ENCODE measurements around the gene CD79A.
A peak's percentile ranks its signal among the peaks of the same experiment; 100 is the strongest.

CD79A gene

GRCh38 chr19:41850381-41850780 lies 26.7 kb upstream of the CD79A start:
- Histone ChIP-seq H3K27me3 (ENCODE audit: control insufficient read depth, insufficient read depth, low read length) (no peaks in the 10 kb centered on the region), H3K36me3 (ENCODE audit: control insufficient read depth, insufficient read depth, low read length) (no peaks in the 10 kb centered on the region), H3K4me1 (ENCODE audit: control insufficient read depth, insufficient read depth, low read length) (no peaks in the 10 kb centered on the region), H3K4me3 (ENCODE audit: low read length) (no peak overlapping the region), H3K9me3 (ENCODE audit: control insufficient read depth, insufficient read depth, low read length) (no peaks in the 10 kb centered on the region), H3K27ac (ENCODE audit: low read length) (no peak overlapping the region)
- WGBS (ENCODE audit: insufficient coverage, insufficient read length) = no CpG with 5 or more reads among the region's 5 CpGs
- no peak for DNase-seq (ENCODE audit: low read depth, low spot score)

DNA sequence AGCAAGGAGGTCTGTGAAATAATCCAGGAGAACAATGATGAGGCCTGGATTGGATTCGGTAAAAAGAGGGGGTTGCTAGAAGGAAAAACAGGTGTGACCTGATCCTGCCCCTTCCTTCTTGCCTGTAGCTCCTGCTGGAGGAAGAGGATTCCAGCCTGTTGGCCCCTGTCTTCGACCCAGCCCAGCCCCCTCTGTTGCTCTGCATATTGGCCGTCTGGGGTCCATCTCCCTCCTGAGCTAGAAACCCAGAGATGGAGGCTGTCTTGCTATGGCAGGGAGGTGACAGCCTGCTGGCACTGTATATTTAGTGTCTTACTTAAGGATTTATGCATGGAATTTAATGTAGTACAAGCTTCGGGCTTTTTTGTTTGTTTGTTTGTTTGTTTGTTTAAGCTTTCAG lies 25.6 kb upstream of the CD79A start:
- Histone ChIP-seq H3K27me3 (ENCODE audit: control insufficient read depth, insufficient read depth, low read length) (no peaks in the 10 kb centered on the region), H3K27ac (ENCODE audit: low read length) (no peak overlapping the region), H3K36me3 (ENCODE audit: control insufficient read depth, insufficient read depth, low read length) (no peaks in the 10 kb centered on the region), H3K4me3 (ENCODE audit: low read length) (no peak overlapping the region), H3K9me3 (ENCODE audit: control insufficient read depth, insufficient read depth, low read length) (no peaks in the 10 kb centered on the region), H3K4me1 (ENCODE audit: control insufficient read depth, insufficient read depth, low read length) (no peaks in the 10 kb centered on the region)
- WGBS (ENCODE audit: insufficient coverage, insufficient read length) = no CpG with 5 or more reads among the region's 4 CpGs
- DNase-seq (ENCODE audit: low read depth, low spot score) = no peak

- Histone ChIP-seq H3K27ac (ENCODE audit: low read length) (no peak overlapping the region), H3K36me3 (ENCODE audit: control insufficient read depth, insufficient read depth, low read length) (no peaks in the 10 kb centered on the region), H3K4me1 (ENCODE audit: control insufficient read depth, insufficient read depth, low read length) (no peaks in the 10 kb centered on the region), H3K9me3 (ENCODE audit: control insufficient read depth, insufficient read depth, low read length) (no peaks in the 10 kb centered on the region), H3K4me3 (ENCODE audit: low read length) (no peak overlapping the region), H3K27me3 (ENCODE audit: control insufficient read depth, insufficient read depth, low read length) (no peaks in the 10 kb centered on the region)
- no peak for DNase-seq (ENCODE audit: low read depth, low spot score)
- no CpG with 5 or more reads among the region's 2 CpGs for WGBS (ENCODE audit: insufficient coverage, insufficient read length)
Observed at GRCh38 chr19:41853344-41853743, 23.7 kb upstream of the CD79A start.

GRCh38 chr19:41853768-41854167 lies 23.3 kb upstream of the CD79A start:
- H3K27ac ChIP-seq (ENCODE audit: low read length) = no peak overlapping the region
- no peaks in the 10 kb centered on the region for H3K27me3 ChIP-seq (ENCODE audit: control insufficient read depth, insufficient read depth, low read length)
- H3K4me1 ChIP-seq (ENCODE audit: control insufficient read depth, insufficient read depth, low read length) = no peaks in the 10 kb centered on the region
- DNase-seq (ENCODE audit: low read depth, low spot score) = no peak
- H3K4me3 ChIP-seq (ENCODE audit: low read length) = no peak overlapping the region
- no CpG with 5 or more reads among the region's 2 CpGs for WGBS (ENCODE audit: insufficient coverage, insufficient read length)
- H3K9me3 ChIP-seq (ENCODE audit: control insufficient read depth, insufficient read depth, low read length) = no peaks in the 10 kb centered on the region
- no peaks in the 10 kb centered on the region for H3K36me3 ChIP-seq (ENCODE audit: control insufficient read depth, insufficient read depth, low read length)

- peaks cover 28% of the 10 kb centered on the region for H3K36me3 ChIP-seq (ENCODE audit: control insufficient read depth, insufficient read depth, low read length)
- no peak overlapping the region for H3K27ac ChIP-seq (ENCODE audit: low read length)
- no peaks in the 10 kb centered on the region for H3K27me3 ChIP-seq (ENCODE audit: control insufficient read depth, insufficient read depth, low read length)
- no CpG with 5 or more reads among the region's 8 CpGs for WGBS (ENCODE audit: insufficient coverage, insufficient read length)
- no peak for DNase-seq (ENCODE audit: low read depth, low spot score)
- H3K4me3 ChIP-seq (ENCODE audit: low read length) = no peak overlapping the region
- H3K9me3 ChIP-seq (ENCODE audit: control insufficient read depth, insufficient read depth, low read length) = no peaks in the 10 kb centered on the region
- H3K4me1 ChIP-seq (ENCODE audit: control insufficient read depth, insufficient read depth, low read length) = peaks cover 2% of the 10 kb centered on the region; the same call in 1 of the 2 replicates
Observed at GRCh38 chr19:41859213-41859617, 17.9 kb upstream of the CD79A start.

- Histone ChIP-seq H3K27me3 (ENCODE audit: control insufficient read depth, insufficient read depth, low read length) (no peaks in the 10 kb centered on the region), H3K4me3 (ENCODE audit: low read length) (peak within 1 kb of the TSS; percentile 92), H3K27ac (ENCODE audit: low read length) (no peak within 1 kb of the TSS), H3K9me3 (ENCODE audit: control insufficient read depth, insufficient read depth, low read length) (no peaks in the 10 kb centered on the region), H3K4me1 (ENCODE audit: control insufficient read depth, insufficient read depth, low read length) (peaks cover 2% of the 10 kb centered on the region; the same call in 1 of the 2 replicates), H3K36me3 (ENCODE audit: control insufficient read depth, insufficient read depth, low read length) (peaks cover 33% of the 10 kb centered on the region)
- no CpG with 5 or more reads among the region's 76 CpGs for WGBS (ENCODE audit: insufficient coverage, insufficient read length)
- peak; percentile 98 for DNase-seq (ENCODE audit: low read depth, low spot score)
Observed at GRCh38 chr19:41859618-41860418, 17.3 kb upstream of the CD79A start, which contains the start of gene RPS19. Gene RPS19, plus strand, starts transcription at chr19:41860255. Its CDS starts 520 bp downstream, at chr19:41860775.

- Histone ChIP-seq H3K4me3 (ENCODE audit: low read length) (peak overlapping the region; percentile 92), H3K27ac (ENCODE audit: low read length) (no peak overlapping the region), H3K4me1 (ENCODE audit: control insufficient read depth, insufficient read depth, low read length) (peaks cover 2% of the 10 kb centered on the region; the same call in 1 of the 2 replicates), H3K9me3 (ENCODE audit: control insufficient read depth, insufficient read depth, low read length) (no peaks in the 10 kb centered on the region), H3K27me3 (ENCODE audit: control insufficient read depth, insufficient read depth, low read length) (no peaks in the 10 kb centered on the region), H3K36me3 (ENCODE audit: control insufficient read depth, insufficient read depth, low read length) (peaks cover 37% of the 10 kb centered on the region)
- DNase-seq (ENCODE audit: low read depth, low spot score) = no peak
- WGBS (ENCODE audit: insufficient coverage, insufficient read length) = no CpG with 5 or more reads among the region's 45 CpGs
Observed at GRCh38 chr19:41860419-41861115, 16.5 kb upstream of the CD79A start.

DNA sequence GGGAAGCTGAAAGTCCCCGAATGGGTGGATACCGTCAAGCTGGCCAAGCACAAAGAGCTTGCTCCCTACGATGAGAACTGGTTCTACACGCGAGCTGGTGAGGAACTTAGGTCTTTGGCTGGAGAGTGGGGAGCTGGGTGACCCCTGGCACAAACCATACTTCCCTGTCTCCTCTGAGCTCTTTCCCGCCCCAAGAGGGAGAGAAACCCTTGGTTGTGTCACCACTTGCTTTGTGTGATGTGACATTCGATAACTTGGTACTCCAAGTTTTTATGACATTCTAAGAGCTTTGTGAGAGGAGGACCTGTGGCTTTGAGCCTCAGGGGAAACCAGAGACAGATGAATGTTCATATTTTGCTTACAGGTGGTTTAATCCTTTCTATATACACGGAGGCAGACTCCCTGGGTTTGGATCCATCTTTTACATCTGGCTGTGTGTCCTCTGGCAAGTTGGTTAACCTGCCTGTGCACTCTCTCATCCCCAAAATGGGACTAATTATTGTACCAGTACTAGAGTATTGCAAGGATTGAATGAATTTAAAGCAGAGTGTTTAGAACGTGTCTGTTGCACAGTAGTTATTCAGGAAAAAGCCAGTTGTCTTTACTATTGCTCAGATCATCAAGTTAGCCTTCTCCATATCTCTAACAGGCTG lies 15.8 kb upstream of the CD79A start:
- H3K27me3 ChIP-seq (ENCODE audit: control insufficient read depth, insufficient read depth, low read length) = no peaks in the 10 kb centered on the region
- H3K4me3 ChIP-seq (ENCODE audit: low read length) = peak overlapping the region; percentile 92; the same call in 1 of the 2 replicates
- peaks cover 38% of the 10 kb centered on the region for H3K36me3 ChIP-seq (ENCODE audit: control insufficient read depth, insufficient read depth, low read length)
- H3K4me1 ChIP-seq (ENCODE audit: control insufficient read depth, insufficient read depth, low read length) = peaks cover 2% of the 10 kb centered on the region; the same call in 1 of the 2 replicates
- WGBS (ENCODE audit: insufficient coverage, insufficient read length) = no CpG with 5 or more reads among the region's 9 CpGs
- no peaks in the 10 kb centered on the region for H3K9me3 ChIP-seq (ENCODE audit: control insufficient read depth, insufficient read depth, low read length)
- DNase-seq (ENCODE audit: low read depth, low spot score) = no peak
- no peak overlapping the region for H3K27ac ChIP-seq (ENCODE audit: low read length)

DNA sequence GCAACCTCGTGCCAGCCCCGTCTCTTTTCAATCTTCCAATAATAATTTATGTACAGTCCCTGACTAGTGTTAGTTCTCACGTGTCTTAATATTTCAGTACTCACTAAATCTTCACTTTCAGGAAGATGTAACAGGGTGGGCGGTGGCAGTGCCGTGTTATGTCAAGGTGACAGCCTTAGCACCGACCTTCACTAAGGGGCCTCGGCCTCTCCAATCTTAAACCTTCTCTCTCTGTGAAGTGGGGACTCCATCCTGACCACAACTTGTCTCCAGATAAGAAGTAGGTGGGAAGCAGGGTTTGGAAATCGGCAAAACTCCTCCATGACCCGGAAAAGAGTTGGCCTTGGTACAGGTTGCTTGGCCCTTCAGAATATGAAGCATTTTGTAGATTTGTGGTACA lies 15.2 kb upstream of the CD79A start:
- Histone ChIP-seq H3K4me3 (ENCODE audit: low read length) (no peak overlapping the region), H3K27me3 (ENCODE audit: control insufficient read depth, insufficient read depth, low read length) (no peaks in the 10 kb centered on the region), H3K27ac (ENCODE audit: low read length) (no peak overlapping the region), H3K9me3 (ENCODE audit: control insufficient read depth, insufficient read depth, low read length) (no peaks in the 10 kb centered on the region), H3K4me1 (ENCODE audit: control insufficient read depth, insufficient read depth, low read length) (peaks cover 2% of the 10 kb centered on the region; the same call in 1 of the 2 replicates), H3K36me3 (ENCODE audit: control insufficient read depth, insufficient read depth, low read length) (peaks cover 41% of the 10 kb centered on the region)
- WGBS (ENCODE audit: insufficient coverage, insufficient read length) = no CpG with 5 or more reads among the region's 9 CpGs
- DNase-seq (ENCODE audit: low read depth, low spot score) = no peak

GRCh38 chr19:41862445-41862986 lies 14.6 kb upstream of the CD79A start:
- Histone ChIP-seq H3K4me1 (ENCODE audit: control insufficient read depth, insufficient read depth, low read length) (peaks cover 2% of the 10 kb centered on the region; the same call in 1 of the 2 replicates), H3K27me3 (ENCODE audit: control insufficient read depth, insufficient read depth, low read length) (no peaks in the 10 kb centered on the region), H3K9me3 (ENCODE audit: control insufficient read depth, insufficient read depth, low read length) (no peaks in the 10 kb centered on the region), H3K27ac (ENCODE audit: low read length) (no peak overlapping the region), H3K36me3 (ENCODE audit: control insufficient read depth, insufficient read depth, low read length) (peaks cover 42% of the 10 kb centered on the region), H3K4me3 (ENCODE audit: low read length) (no peak overlapping the region)
- no peak for DNase-seq (ENCODE audit: low read depth, low spot score)
- no CpG with 5 or more reads among the region's 2 CpGs for WGBS (ENCODE audit: insufficient coverage, insufficient read length)
